Type B pancreatic cell (in vitro differentiated cells): ENCODE measurements around the gene KCNJ4. TPM values are rescaled to one million over a fixed set of nuclear protein-coding genes. Genes with fewer than 3 reads are reported as not detected.

Experiments
- DNase-seq: peaks from one replicate; pipeline ENCODE4 v3.0.0; 2021; ENCODE audit warnings: mixed read lengths; ENCODE audit not compliant: unreplicated experiment; ENCODE audit errors: extremely low spot score
- H3K27ac Mint-ChIP-seq: 2 replicates; pipeline ENCODE4 v1.8.0; 2021; ENCODE audit warnings: mild to moderate bottlenecking, mixed read lengths
- H3K27me3 Mint-ChIP-seq: 2 replicates; pipeline ENCODE4 v1.8.0; 2021; ENCODE audit warnings: mixed read lengths
- H3K36me3 Mint-ChIP-seq: 2 replicates; pipeline ENCODE4 v1.8.0; 2021; ENCODE audit warnings: mixed read lengths
- H3K4me1 Mint-ChIP-seq: one replicate; pipeline ENCODE4 v1.8.0; 2021; ENCODE audit warnings: mixed read lengths; ENCODE audit not compliant: unreplicated experiment
- H3K4me3 Mint-ChIP-seq: 2 replicates; pipeline ENCODE4 v1.8.0; 2021; ENCODE audit warnings: mild to moderate bottlenecking, mixed read lengths
- H3K9me3 Mint-ChIP-seq: 2 replicates; pipeline ENCODE4 v1.8.0; 2021; ENCODE audit warnings: mixed read lengths
- total RNA-seq: library from RNA; stranded (reverse); gene quantifications from 2 replicates; pipeline ENCODE4 v1.2.1, GENCODE V29; 2021; ENCODE audit warnings: low replicate concordance
- TF ChIP-seq, protein P1 (sequence below): fragments of 200-600 bp; sonication (generic); conservative IDR thresholded peaks from 2 replicates; pipeline ENCODE4 v1.5.0; 2021; ENCODE audit warnings: antibody characterized with exemption, mild to moderate bottlenecking

Gene KCNJ4
- total RNA-seq, 1 donor from 2014 or later = 2.0 TPM

DNA sequence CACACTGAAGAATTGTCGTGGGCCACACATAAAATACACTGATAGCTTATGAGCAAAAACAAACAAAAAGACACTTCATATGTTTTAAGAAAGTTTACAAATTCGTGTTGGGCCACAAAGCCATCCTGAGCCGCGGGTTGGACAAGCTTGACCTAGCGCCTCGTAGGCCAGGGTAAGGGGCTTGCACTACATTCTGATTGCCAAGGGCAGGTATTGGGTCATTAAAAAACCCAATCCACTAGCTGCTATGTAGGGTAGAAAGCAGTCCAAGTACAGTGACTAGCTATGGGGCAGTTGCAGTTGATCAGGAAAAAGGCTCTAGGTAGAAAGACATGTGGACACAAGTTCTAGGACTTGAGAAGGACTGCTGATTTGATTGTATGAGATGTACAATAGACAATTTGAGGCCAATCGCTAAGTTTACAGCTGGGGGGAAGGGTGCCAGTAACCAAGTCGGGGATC lies 26.9 kb upstream of the KCNJ4 start:
- Mint-ChIP-seq H3K9me3 (no peaks in the 10 kb centered on the region), H3K27ac (no peak overlapping the region), H3K36me3 (peaks cover 55% of the 10 kb centered on the region), H3K4me1 (peaks cover 13% of the 10 kb centered on the region), H3K4me3 (no peak overlapping the region), H3K27me3 (no peaks in the 10 kb centered on the region)
- no peak for DNase-seq
- TF ChIP-seq, protein P1, sequence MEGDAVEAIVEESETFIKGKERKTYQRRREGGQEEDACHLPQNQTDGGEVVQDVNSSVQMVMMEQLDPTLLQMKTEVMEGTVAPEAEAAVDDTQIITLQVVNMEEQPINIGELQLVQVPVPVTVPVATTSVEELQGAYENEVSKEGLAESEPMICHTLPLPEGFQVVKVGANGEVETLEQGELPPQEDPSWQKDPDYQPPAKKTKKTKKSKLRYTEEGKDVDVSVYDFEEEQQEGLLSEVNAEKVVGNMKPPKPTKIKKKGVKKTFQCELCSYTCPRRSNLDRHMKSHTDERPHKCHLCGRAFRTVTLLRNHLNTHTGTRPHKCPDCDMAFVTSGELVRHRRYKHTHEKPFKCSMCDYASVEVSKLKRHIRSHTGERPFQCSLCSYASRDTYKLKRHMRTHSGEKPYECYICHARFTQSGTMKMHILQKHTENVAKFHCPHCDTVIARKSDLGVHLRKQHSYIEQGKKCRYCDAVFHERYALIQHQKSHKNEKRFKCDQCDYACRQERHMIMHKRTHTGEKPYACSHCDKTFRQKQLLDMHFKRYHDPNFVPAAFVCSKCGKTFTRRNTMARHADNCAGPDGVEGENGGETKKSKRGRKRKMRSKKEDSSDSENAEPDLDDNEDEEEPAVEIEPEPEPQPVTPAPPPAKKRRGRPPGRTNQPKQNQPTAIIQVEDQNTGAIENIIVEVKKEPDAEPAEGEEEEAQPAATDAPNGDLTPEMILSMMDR = no peak

DNA sequence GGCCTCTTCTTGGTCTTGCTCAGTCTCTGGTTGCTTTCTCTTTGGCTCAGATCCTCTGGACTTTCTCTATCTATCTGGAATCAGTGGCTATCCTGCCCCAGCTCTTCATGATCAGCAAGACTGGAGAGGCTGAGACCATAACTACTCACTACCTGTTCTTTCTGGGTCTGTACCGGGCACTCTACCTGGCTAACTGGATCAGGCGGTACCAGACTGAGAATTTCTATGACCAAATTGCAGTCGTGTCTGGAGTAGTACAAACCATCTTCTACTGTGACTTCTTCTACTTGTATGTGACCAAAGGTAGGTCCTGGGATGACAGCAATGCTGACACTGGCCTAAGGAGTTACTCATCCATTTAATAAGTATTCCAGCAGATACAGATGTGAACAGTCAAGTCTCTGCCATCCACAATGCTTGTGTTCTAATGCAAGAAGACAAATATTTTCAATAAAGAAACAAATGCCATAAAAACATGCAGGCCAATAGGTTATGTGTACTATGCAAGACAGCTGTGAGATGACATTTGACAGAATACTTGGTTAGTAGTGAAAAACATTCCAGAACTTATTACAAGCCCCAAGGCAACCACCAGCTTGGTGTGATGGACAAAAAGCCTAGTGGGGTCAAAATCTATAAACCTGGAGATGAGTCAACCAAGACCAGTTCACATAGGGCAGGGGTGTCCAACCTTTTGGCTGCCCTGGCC lies 26.3 kb upstream of the KCNJ4 start:
- no peaks in the 10 kb centered on the region for H3K9me3 Mint-ChIP-seq
- peaks cover 49% of the 10 kb centered on the region for H3K36me3 Mint-ChIP-seq
- DNase-seq = no peak
- peaks cover 13% of the 10 kb centered on the region for H3K4me1 Mint-ChIP-seq
- H3K27ac Mint-ChIP-seq = peak overlapping the region; percentile 52
- TF ChIP-seq, protein P1 = no peak
- H3K27me3 Mint-ChIP-seq = no peaks in the 10 kb centered on the region
- no peak overlapping the region for H3K4me3 Mint-ChIP-seq

GRCh38 chr22:38479096-38479837 lies 24.3 kb upstream of the KCNJ4 start:
- Mint-ChIP-seq H3K36me3 (peaks cover 41% of the 10 kb centered on the region), H3K27me3 (no peaks in the 10 kb centered on the region), H3K4me3 (no peak overlapping the region), H3K9me3 (no peaks in the 10 kb centered on the region), H3K4me1 (peaks cover 14% of the 10 kb centered on the region), H3K27ac (no peak overlapping the region)
- DNase-seq = no peak
- TF ChIP-seq, protein P1 = no peak

DNA sequence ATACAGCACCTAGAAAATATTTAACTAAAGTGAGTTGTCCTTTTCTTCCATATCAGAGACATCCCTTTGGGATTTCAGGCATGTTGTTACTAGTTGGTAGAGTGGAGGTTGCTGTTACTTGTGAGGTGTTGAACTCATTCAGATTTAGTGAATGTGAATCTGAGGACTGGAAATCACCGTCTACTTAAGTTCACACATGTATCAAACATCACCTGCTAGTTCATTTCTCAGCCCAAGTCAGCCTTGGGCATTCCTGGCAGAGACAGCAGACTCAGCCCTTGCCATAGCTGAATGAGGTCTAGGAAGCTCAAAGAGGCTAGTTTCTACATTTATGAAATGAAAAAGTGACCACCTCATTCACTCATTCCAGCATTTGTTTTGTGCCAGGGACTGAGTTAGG lies 22.6 kb upstream of the KCNJ4 start:
- peaks cover 25% of the 10 kb centered on the region for H3K36me3 Mint-ChIP-seq
- peaks cover 18% of the 10 kb centered on the region for H3K4me1 Mint-ChIP-seq
- no peak for DNase-seq
- peak overlapping the region; percentile 70 for H3K27ac Mint-ChIP-seq
- no peaks in the 10 kb centered on the region for H3K9me3 Mint-ChIP-seq
- no peaks in the 10 kb centered on the region for H3K27me3 Mint-ChIP-seq
- no peak overlapping the region for H3K4me3 Mint-ChIP-seq
- TF ChIP-seq, protein P1 = no peak

DNA sequence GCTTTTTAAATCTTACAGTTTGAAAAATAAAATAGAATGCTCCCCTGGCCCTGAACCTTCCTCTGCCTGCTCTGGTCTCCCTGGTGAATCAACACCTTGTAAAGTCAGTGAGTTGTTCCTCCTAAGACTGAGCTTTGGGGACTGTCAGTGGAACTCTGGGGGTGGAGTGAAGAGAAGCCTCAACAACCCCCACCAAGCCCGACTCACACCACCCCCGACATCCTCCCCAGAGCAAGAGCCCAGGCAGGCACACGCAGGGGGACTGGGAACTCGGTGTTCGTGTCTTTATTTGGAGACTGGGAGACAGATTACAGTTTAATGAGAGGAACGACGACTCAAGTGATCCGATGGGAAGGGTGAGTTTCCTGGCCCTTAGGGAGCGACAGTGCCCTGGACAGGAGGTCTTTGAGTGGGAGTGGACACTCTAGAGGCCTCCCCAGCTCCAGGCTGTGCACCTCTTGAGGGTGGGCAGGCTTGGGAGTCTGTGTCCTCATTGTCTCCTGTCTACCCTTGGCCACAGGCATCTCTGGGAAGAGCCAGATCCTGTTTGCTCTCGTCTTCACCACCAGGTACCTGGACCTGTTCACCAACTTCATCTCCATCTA lies 19.1 kb upstream of the KCNJ4 start:
- Mint-ChIP-seq H3K4me3 (no peak overlapping the region), H3K9me3 (no peaks in the 10 kb centered on the region), H3K36me3 (peaks cover 8% of the 10 kb centered on the region), H3K27ac (peak overlapping the region; percentile 53), H3K4me1 (peaks cover 12% of the 10 kb centered on the region), H3K27me3 (no peaks in the 10 kb centered on the region)
- DNase-seq = no peak
- TF ChIP-seq, protein P1 = no peak
